ENCODE results near the gene GP5. TPM values are rescaled to one million over a fixed set of nuclear protein-coding genes. Genes with fewer than 3 reads are reported as not detected.

GP5 gene
- total RNA-seq, 4 donors from 2014 or later, result not detected

DNA sequence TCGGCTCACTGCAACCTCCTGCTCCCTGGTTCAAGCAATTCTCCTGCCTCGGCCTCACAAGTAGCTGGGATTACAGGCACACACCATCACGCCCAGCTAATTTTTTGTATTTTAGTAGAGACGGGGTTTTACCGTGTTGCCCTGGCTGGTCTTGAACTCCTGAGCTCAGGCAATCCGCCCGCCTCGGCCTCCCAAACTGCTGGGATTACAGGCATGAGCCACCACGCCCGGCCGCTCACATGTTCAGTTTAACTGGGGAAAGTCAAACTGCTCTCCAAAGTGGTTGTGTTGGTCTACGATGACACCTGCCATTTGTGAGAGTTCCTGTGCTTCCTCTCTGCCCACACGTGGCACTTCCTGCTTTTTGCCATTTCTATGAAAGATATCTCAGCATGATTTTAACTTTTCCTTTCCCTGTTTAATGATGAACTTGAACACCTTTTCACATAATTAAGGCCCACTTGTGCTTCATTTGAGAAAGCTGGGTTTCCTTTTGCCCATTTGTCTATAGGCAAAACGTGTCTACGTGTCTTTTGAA lies 877 bp upstream of the GP5 start:
- TF ChIP-seq, protein P1, sequence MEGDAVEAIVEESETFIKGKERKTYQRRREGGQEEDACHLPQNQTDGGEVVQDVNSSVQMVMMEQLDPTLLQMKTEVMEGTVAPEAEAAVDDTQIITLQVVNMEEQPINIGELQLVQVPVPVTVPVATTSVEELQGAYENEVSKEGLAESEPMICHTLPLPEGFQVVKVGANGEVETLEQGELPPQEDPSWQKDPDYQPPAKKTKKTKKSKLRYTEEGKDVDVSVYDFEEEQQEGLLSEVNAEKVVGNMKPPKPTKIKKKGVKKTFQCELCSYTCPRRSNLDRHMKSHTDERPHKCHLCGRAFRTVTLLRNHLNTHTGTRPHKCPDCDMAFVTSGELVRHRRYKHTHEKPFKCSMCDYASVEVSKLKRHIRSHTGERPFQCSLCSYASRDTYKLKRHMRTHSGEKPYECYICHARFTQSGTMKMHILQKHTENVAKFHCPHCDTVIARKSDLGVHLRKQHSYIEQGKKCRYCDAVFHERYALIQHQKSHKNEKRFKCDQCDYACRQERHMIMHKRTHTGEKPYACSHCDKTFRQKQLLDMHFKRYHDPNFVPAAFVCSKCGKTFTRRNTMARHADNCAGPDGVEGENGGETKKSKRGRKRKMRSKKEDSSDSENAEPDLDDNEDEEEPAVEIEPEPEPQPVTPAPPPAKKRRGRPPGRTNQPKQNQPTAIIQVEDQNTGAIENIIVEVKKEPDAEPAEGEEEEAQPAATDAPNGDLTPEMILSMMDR (IDR thresholded peaks at IDR 0.05; ENCODE audit: low read depth), result no peak

DNA sequence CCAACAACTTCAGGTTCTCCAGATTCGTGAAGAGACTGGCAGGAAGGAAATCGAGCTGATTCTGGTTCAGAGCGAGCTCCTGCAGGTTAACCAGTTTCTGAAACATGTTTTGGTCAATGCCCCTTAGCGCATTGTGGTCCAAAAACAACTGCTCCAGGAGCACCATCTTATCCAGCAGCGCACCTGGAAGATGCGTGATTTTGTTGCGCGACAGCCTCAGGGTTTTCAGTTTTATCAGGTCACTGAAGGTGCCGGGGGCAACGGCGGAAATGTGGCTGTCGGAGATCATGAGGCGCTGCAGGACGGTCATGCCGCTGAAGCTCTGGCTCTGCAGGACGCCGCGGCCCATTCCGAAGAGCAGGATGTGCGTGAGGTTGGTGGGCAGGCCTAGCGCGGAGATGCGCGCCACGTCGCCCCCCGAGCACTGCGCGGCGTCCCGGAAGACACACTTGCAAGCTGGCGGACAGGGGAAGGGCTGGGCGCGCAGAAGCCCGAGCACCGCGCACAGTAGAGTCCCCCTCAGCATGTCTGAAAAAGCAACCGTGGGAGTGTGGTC lies 1.2 kb downstream of the GP5 start:
- TF ChIP-seq, protein P1 (IDR thresholded peaks at IDR 0.05; ENCODE audit: low read depth), result no peak

DNA sequence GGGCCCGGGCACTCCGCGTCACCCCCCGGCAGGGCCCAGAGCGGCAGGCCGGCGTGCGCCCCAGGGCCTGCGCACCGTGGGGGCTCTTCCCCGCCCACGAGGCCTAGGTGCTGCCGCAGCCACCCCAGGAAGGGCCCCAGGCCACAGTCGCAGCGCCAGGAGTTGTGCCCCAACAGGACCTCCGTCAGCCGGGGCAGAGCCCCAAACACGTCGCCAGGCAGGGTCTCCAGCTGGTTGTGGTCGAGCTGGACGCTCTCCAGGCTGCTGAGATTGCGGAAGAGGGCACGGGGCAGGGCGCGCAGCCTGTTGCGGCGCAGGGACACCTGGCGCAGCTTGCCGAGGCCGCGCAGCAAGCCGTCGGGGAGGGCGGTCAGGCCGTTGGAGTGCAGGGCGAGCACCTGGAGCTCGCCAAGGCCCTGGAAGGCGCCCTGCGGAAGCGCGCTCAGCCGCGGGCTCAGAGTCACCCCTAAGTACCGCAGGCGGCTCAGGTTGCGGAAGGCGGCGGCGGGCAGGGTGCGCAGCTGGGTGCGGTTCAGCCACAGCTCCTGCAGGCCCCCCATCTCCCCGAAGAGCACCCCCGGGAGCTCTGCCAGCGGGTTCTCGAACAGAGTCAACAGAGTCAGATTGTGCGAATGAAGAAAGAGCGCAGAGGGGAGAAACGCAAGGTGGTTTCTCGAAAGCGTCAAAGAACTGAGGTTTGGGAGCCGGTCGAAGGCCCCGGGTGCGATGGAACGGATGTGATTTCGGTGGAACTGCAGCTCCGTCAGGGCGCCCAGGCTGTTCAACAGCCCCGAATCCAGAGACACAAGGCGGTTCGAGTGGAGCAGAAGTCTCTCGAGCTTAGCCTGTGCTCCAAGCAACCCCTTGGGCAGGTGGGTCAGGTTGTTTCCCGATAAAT lies 2.0 kb downstream of the GP5 start:
- TF ChIP-seq, protein P1 (IDR thresholded peaks at IDR 0.05; ENCODE audit: low read depth), result no peak

DNA sequence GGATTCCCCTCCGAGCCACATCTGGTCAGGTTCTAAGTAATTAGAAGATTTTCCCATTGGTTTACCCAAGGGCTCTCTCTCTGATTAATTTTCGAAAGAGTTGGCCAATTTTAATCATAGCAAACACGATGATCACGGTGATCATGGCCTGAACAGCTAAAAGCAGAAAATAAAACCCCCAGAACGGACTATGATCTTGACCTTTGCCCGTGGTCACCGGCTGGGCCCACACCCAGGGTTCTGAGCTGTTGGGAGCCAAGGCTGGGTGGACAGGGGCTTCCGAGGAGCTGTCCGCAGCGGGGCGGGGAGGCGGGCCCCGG lies 2.6 kb downstream of the GP5 start:
- TF ChIP-seq, protein P1 (IDR thresholded peaks at IDR 0.05; ENCODE audit: low read depth), result no peak

DNA sequence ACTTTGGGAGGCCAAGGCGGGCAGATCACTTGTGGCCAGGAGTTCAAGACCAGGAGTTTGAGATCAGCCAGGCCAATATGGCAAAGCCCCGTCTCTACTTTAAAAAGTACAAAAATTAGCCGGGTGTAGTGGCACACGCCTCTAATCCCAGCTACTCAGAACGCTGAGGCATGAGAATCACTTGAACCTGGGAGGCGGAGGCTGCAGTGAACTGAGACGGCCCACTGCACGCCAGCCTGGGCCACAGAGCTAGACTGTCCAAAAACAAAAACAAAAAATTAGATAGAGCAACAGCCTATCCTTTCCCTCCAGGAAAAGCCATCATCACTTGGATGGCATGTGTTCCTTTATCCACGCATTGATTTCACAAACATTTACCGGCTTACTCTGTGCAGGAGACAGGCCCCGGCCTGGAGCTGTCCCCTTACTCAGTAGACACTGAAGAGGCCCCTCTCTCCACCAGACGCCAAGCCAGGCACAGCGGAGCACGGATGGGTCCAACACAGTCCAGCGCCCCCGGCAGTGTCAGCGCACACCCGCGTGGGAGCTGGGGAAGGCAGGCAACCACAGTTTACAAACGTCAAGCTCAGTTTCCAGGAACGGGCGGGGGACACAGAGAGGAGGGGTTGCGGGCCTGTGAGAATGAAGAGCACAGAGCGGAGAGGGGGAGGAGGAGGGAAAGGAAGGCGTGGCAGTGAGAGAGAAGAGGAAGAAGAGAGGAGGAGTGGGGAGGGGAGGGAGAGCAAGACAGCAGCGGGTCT lies 3.1 kb downstream of the GP5 start:
- TF ChIP-seq, protein P1 (IDR thresholded peaks at IDR 0.05; ENCODE audit: low read depth), result no peak

DNA sequence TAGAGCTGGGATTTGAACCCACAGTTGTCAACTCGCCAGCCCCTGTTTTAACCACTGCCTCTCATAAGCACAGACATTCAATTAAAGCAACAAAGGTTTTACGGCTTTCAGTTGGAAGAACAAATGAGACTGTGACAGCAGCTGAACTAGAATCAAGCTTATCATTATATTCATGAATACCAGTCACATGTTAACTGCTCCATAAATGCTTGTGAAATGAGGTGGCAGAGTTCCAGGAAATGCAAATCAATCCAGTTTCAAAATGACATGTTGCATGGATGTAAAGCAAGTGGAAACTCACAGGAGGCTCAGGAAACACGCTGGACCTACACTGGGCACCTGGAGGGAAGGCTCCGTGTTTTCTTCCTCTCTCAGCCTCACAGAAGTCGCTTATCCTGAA lies 3.9 kb downstream of the GP5 start:
- TF ChIP-seq, protein P1 (IDR thresholded peaks at IDR 0.05; ENCODE audit: low read depth), result no peak

DNA sequence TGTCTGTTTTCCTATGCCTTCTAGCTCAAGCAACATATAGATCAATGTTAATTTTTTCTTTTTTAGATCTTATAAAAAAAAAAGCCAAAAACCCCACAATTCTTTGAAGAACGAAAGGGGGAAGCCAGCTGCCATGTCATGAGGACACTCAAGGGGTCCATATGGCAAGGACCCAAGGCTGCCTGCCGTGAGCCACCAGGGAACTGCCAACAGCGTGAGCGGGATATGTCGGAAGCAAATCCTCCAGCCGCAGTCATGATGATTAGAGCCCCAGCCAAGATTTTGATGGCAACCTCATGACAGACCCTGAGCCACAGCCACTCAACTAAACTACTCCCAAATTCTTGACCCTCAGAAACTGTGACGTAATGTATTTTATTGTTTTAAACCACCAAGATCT lies 6.5 kb downstream of the GP5 start:
- TF ChIP-seq, protein P1 (IDR thresholded peaks at IDR 0.05; ENCODE audit: low read depth), result no peak
